GM10266 (cell line): ENCODE data around the gene DPF3.

Source experiments
- DNase-seq: peaks from one replicate; pipeline ENCODE4 v3.0.0; 2012; ENCODE audit errors: extremely low spot score
- CTCF ChIP-seq: IDR thresholded peaks from 2 replicates; pipeline ENCODE4 v1.5.1; 2012; ENCODE audit warnings: mild to moderate bottlenecking, low read depth; ENCODE audit not compliant: control insufficient read depth, insufficient read depth; ENCODE audit errors: missing control alignments

DPF3 gene

GRCh38 chr14:72856530-72857266 lies 37.2 kb downstream of the DPF3 start:
- TF ChIP-seq CTCF, result no peak

GRCh38 chr14:72855913-72856312 lies 38.0 kb downstream of the DPF3 start:
- no peak for DNase-seq
- no peak for TF ChIP-seq CTCF

More at GRCh38 chr14:72856530-72857266, 37.2 kb downstream of the DPF3 start:
- no peak for DNase-seq

DNA sequence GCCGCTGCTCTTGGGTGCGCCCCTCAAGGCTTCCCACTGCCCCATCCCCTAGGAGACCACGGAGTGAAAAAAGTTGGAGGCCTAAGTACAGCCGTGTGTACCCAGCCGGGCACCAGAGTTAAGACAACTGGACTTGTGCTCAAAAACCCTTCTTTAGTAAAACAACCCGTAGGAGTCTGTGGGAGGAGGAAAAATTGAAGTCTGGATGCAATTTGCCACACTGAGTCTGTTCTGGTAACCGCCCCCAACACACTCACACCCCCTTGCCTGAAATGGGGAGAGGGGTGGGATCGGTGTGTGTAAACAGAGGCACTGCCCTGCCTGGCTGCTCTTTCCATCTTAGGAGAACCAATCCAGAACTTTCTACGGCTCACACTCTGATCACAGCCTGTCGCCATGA lies 41.7 kb downstream of the DPF3 start:
- no peak for TF ChIP-seq CTCF
- no peak for DNase-seq

GRCh38 chr14:72851635-72852034 lies 42.3 kb downstream of the DPF3 start:
- no peak for TF ChIP-seq CTCF
- DNase-seq, result no peak

DNA sequence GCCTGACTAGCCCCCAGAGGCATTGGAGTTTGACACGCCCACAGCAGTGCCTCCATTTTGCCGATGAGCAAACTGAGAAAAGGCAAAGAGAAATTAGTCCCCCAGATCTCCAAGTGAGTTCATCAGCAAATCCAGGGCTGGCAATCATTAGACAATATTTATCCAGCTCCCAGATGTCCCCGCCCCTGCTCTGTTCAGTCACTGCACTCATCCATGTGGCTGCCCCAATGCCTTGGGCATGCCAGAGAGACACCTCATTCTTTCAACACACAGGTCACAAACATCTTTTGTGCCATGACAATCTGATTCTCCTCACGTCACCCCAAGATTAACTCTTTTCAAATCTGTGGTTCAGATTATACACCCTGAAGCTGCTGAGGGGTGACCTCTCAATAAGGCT lies 43.5 kb downstream of the DPF3 start:
- no peak for DNase-seq
- TF ChIP-seq CTCF, result no peak

DNA sequence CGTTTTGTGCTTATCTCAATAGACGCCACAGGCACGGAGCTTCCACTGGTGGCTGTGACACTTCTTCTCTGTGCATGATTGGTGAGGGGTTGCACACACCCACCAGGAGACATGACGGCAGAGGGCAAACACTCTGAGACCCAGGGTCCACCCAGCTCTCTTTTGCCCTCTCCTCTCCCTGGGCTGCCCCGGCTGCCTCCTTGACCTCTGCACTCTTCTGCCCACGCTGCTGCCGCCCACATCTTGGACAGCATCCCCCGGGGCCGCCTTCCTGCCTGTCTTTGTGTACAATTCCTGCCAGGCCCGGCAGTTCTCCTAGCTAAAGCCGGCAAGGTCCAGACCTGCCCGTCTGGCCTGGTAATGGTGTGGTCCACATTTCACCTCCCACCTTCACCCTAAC lies 44.7 kb downstream of the DPF3 start:
- no peak for TF ChIP-seq CTCF
- no peak for DNase-seq

- DNase-seq, result no peak
- TF ChIP-seq CTCF, result no peak
Observed at GRCh38 chr14:72847721-72848120, 46.2 kb downstream of the DPF3 start.
